Motor neuron (in vitro differentiated cells): Measurements from ENCODE around the gene KCNJ9. TPM values are rescaled to one million over a fixed set of nuclear protein-coding genes. Genes with fewer than 3 reads are reported as not detected.
A peak's percentile ranks its signal among the peaks of the same experiment; 100 is the strongest.

Experiments
- ATAC-seq, 8 experiments: fragments of 200-7000 bp; cut with Tn5 transposase; replicated peaks in 6 of 8; 2 replicates each; pipeline ENCODE4 v1.8.0; 2021; ENCODE audit warnings: mild to moderate bottlenecking in 8 of 8, moderate library complexity in 8 of 8
- H3K27ac ChIP-seq, 2 donors: fragments of 250-450 bp; sonication (Bioruptor Pico); 2 replicates each; pipeline ENCODE4 v1.9.0; 2021; ENCODE audit warnings: antibody characterized with exemption in 2 of 2, mild to moderate bottlenecking in 2 of 2, moderate library complexity in 1 of 2
- H3K4me1 ChIP-seq, 2 donors: fragments of 250-450 bp; sonication (Bioruptor Pico); replicated peaks in 1 of 2; 2 replicates each; pipeline ENCODE4 v1.6.1; 2021; ENCODE audit warnings: antibody characterized with exemption in 2 of 2, mild to moderate bottlenecking in 2 of 2, moderate library complexity in 1 of 2
- H3K4me3 ChIP-seq, 5 donors: fragments of 250-450 bp; sonication (Bioruptor Pico); 2 replicates each; pipeline ENCODE4 v1.9.0; 2021; ENCODE audit warnings: antibody characterized with exemption in 5 of 5, mild to moderate bottlenecking in 5 of 5, moderate library complexity in 4 of 5
- WGBS, 10 experiments: fragments of 450-650 bp; shearing (Covaris generic); methylation state at CpG; one replicate each; pipeline ENCODE4 v1.0.0; 2022; 5-methylcytosine and 5-hydroxymethylcytosine counted together
- in situ Hi-C, 9 experiments: fragments of 400-800 bp; cut with MboI; loops; one replicate each; pipeline ENCODE4 v1.15.0; 2021; ENCODE audit warnings: low sequenced_read_pairs in 9 of 9, low pct_unique_long_range_greater_than_20kb in 2 of 9; ENCODE audit not compliant: unreplicated experiment in 9 of 9
- total RNA-seq, 8 experiments: library from RNA; unstranded; fragments of 300-600 nt; gene quantifications; 2 replicates each; pipeline versions ENCODE4 v1.2.3 to v1.2.4, GENCODE V29; 2022

The KCNJ9 gene
- total RNA-seq, 8 experiments from 2014 or later, result 0.18 to 9.5 (median 3.8) TPM

GRCh38 chr1:160134791-160135572 is 53.6 kb downstream of the KCNJ9 start:
- Histone ChIP-seq H3K27ac (no peak overlapping the region), H3K4me1 (no peaks in the 10 kb centered on the region), H3K4me3 (no peak overlapping the region)
- ATAC-seq, result peak in 1 of 8 experiments; percentile 30
- in situ Hi-C loops, result no loop called here
- WGBS, 10 experiments, result 40 to 96% (median 87%) methylated on average over 1 to 15 of the region's 20 CpGs; no CpG with 5 or more reads in 3 of the 10 experiments

- ATAC-seq, result no peak
- H3K4me3 ChIP-seq, result no peak overlapping the region
- in situ Hi-C loops, result no loop called here
- WGBS, 10 experiments, result 69 to 96% (median 82%) methylated on average over 2 to 15 of the region's 22 CpGs; no CpG with 5 or more reads in 1 of the 10 experiments
- no peak overlapping the region for H3K27ac ChIP-seq
- H3K4me1 ChIP-seq, result no peaks in the 10 kb centered on the region
Measured at GRCh38 chr1:160136121-160136925, 55.0 kb downstream of the KCNJ9 start.

- in situ Hi-C loops, result no loop called here
- H3K27ac ChIP-seq, result no peak overlapping the region
- no peak for ATAC-seq
- H3K4me3 ChIP-seq, result no peak overlapping the region
- H3K4me1 ChIP-seq, result no peaks in the 10 kb centered on the region
- 100% methylated on average over 2 of the region's 5 CpGs; no CpG with 5 or more reads in 8 of the 10 experiments for WGBS, 10 experiments
Measured at GRCh38 chr1:160136926-160137200, 55.5 kb downstream of the KCNJ9 start.

- no peak overlapping the region for H3K4me3 ChIP-seq
- H3K4me1 ChIP-seq, result no peaks in the 10 kb centered on the region
- H3K27ac ChIP-seq, result no peak overlapping the region
- ATAC-seq, result no peak
- WGBS, 10 experiments, result 60 to 100% (median 86%) methylated on average over 1 to 8 of the region's 8 CpGs; no CpG with 5 or more reads in 1 of the 10 experiments
- in situ Hi-C loops, result no loop called here
Measured at GRCh38 chr1:160137216-160137862, 56.0 kb downstream of the KCNJ9 start.

GRCh38 chr1:160139840-160140239 is 58.5 kb downstream of the KCNJ9 start:
- no peak for ATAC-seq
- WGBS, 10 experiments, result 75 to 100% (median 100%) methylated on average over 1 to 4 of the region's 8 CpGs; no CpG with 5 or more reads in 2 of the 10 experiments
- in situ Hi-C loops, result no loop called here
- Histone ChIP-seq H3K27ac (no peak overlapping the region), H3K4me1 (no peaks in the 10 kb centered on the region), H3K4me3 (no peak overlapping the region)

Other genes starting within 250 kb of the KCNJ9 start
- gene VSIG8, start 218.9 kb upstream of the KCNJ9 start, total RNA-seq, result under 1 TPM in 3 of 8 experiments, not detected in 5; 0.05 to 0.24 (median 0.15) TPM
- 10 to 100 TPM in 1 of 8 experiments, 1 to 10 TPM in 4, under 1 TPM in 3; 0.50 to 30.7 (median 1.2) TPM for gene CFAP45, start 181.4 kb upstream of the KCNJ9 start, total RNA-seq
- gene TAGLN2, start 156.0 kb upstream of the KCNJ9 start, total RNA-seq, result 100 to 1,000 TPM in 4 of 8 experiments, 10 to 100 TPM in 3, 1 to 10 TPM in 1; 9.4 to 296 (median 93.0) TPM
- 10 to 100 TPM in 2 of 8 experiments, 1 to 10 TPM in 4, under 1 TPM in 2; 0.59 to 16.2 (median 3.4) TPM for gene IGSF9, start 135.9 kb upstream of the KCNJ9 start, total RNA-seq
- under 1 TPM in 1 of 8 experiments, not detected in 7; 0.43 TPM for gene SLAMF9, start 127.3 kb upstream of the KCNJ9 start, total RNA-seq
- gene PIGM, start 49.5 kb upstream of the KCNJ9 start, total RNA-seq, result 10 to 100 TPM in 4 of 8 experiments, 1 to 10 TPM in 4; 5.5 to 12.3 (median 10.3) TPM
- 1 to 10 TPM in 2 of 8 experiments, under 1 TPM in 6; 0.18 to 3.9 (median 0.50) TPM for gene KCNJ10, start 11.4 kb upstream of the KCNJ9 start, total RNA-seq
- gene IGSF8, start 17.1 kb downstream of the KCNJ9 start, total RNA-seq, result 10 to 100 TPM; 18.6 to 47.4 (median 39.4) TPM
- gene ATP1A2, start 34.2 kb downstream of the KCNJ9 start, total RNA-seq, result 10 to 100 TPM in 1 of 8 experiments, 1 to 10 TPM in 4, under 1 TPM in 3; 0.54 to 53.5 (median 1.2) TPM
- gene ATP1A4, start 70.1 kb downstream of the KCNJ9 start, total RNA-seq, result under 1 TPM in 6 of 8 experiments, not detected in 2; 0.17 to 0.57 (median 0.21) TPM
- gene CASQ1, start 109.0 kb downstream of the KCNJ9 start, total RNA-seq, result under 1 TPM in 7 of 8 experiments, not detected in 1; 0.16 to 0.81 (median 0.21) TPM
- 100 to 1,000 TPM in 2 of 8 experiments, 10 to 100 TPM in 6; 26.4 to 322 (median 66.3) TPM for gene PEA15, start 123.8 kb downstream of the KCNJ9 start, total RNA-seq
- 100 to 1,000 TPM in 6 of 8 experiments, 10 to 100 TPM in 2; 81.9 to 232 (median 129) TPM for gene DCAF8, start 181.0 kb downstream of the KCNJ9 start, total RNA-seq
- 10 to 100 TPM; 27.4 to 55.5 (median 41.3) TPM for gene PEX19, start 203.6 kb downstream of the KCNJ9 start, total RNA-seq